NOMO-1 treated with DMSO at 0.1 percent for 48 hours (cell line): ENCODE data around the gene PRSS36.
"Not testable (repeated sequence)": the region's sequence is repeated elsewhere in the genome, so short reads cannot be mapped to it uniquely, and the experiment has no call there.

Experiments
- DNase-seq: peaks from one replicate; lab custom pipeline; 2025; ENCODE audit not compliant: unreplicated experiment; lab: John Stamatoyannopoulos, UW

The PRSS36 gene

DNA sequence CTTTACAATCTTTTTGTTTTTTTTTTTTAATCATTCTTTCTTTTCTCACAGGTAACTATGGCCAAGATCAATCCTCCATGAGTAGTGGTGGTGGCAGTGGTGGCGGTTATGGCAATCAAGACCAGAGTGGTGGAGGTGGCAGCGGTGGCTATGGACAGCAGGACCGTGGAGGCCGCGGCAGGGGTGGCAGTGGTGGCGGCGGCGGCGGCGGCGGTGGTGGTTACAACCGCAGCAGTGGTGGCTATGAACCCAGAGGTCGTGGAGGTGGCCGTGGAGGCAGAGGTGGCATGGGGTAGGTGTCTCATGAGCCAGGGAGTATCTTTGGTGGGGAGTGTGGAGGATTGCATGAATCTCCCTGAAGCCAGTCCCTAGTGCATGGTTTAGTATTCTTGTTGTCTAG is 35.0 kb upstream of the PRSS36 start:
- DNase-seq, result no peak

DNA sequence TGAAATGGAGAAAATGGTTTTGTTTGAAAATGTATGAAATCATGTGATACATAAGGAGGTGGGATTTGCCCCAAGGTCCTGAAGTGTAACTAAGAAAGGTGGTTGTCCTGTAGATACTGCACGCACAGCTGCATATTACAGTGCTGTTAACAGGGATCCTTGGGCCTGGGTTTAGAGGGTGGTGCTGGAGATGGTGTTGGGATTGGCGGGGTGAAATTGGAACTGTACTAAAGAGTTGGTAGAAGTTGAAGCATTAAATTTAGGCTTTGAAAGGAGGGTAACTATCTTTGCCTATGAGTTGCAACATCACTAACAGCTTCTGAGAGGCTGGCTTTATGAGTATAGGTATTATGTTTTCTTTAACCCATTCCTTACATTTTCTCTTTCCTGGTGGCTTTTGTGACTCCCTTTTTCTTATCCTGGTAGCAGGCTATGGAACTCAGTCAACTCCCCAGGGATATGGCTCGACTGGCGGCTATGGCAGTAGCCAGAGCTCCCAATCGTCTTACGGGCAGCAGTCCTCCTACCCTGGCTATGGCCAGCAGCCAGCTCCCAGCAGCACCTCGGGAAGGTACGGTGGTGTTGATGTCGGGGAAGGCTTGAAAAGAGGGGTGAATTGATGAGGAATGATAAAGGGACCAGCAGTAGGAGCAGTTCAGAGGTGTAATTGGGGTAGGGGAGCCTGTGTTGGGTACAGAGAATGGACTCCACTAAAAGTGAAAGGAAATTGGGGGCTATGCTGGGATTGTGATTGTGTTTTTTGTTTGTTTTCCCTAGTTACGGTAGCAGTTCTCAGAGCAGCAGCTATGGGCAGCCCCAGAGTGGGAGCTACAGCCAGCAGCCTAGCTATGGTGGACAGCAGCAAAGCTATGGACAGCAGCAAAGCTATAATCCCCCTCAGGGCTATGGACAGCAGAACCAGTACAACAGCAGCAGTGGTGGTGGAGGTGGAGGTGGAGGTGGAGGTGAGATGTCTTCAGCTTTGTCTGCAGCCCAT is 33.9 kb upstream of the PRSS36 start:
- no peak for DNase-seq

GRCh38 chr16:31182391-31182790 is 32.5 kb upstream of the PRSS36 start:
- no peak for DNase-seq

DNA sequence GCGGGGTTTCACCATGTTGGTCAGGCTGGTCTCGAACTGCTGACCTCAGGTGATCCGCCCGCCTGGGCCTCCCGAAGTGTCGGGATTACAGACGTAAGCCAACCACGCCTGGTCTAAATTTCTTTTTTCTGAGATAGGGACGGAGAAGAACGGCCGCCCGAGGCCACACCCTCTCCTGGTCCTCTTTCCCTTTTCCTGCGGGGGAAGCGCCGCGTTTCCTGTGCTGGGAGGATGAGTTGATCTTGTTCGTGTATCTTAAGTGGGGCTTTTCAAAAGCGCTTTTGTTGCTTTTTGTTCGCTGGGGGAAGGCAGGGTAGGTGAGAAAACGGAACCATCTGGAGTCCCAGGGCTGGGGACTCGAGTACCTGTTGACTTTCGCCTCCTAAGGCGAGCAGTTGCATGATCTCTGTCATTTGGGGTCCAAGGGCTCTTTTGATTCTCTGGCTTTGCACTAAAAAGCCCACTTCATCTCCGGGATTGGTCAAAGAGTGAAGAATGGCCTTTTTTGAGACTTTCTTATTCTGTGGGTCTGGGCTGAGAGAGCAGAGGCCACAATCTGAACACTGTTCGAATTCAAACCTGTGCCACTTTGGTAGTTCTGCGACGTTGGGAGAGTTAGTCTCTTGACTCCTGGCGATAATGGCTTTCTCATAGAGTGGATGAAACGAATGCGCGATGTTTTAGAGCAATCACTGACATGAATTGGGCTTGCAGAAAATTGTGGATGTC is 31.4 kb upstream of the PRSS36 start:
- no peak for DNase-seq

- DNase-seq, result peak; percentile 80
Observed at GRCh38 chr16:31179747-31180459, 30.0 kb upstream of the PRSS36 start, which contains the start of gene FUS. TSS of gene FUS (plus strand) at chr16:31180139. CDS start at chr16:31180215, 76 bp downstream.

- no peak for DNase-seq
Observed at GRCh38 chr16:31179219-31179746, 29.4 kb upstream of the PRSS36 start.

GRCh38 chr16:31177136-31177535 is 27.3 kb upstream of the PRSS36 start:
- no peak for DNase-seq

DNA sequence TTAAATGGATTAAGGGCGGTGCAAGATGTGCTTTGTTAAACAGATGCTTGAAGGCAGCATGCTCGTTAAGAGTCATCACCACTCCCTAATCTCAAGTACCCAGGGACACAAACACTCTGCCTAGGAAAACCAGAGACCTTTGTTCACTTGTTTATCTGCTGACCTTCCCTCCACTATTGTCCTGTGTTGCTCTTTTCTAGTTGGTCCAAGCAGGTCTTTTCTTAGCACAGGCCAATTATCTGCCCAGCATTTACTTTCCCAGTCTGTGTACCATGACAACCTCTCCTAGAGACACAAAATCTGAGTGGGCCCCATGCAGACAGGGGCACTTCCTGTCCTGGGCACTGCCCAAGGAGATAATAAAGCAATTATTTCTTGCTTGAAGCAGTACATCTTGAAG is 20.2 kb upstream of the PRSS36 start:
- not testable (repeated sequence) for DNase-seq

DNA sequence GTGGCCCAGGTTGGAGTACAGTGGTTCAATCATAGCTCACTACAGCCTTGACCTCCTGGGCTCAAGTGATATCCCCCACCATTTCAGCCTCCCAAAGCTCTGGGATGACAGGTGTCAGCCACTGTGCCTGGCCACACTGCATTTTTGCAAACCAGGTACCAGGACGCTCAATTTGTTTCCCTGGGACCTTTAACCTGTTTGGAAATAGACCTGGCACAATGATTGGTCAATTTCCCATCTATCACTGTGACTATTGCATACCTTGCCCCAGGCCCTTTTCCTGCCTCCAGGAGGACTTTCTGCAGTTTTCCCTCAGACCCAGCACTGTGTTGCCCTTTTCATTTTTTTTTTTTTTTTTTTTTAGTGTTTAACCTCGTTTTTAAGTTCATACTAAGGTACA is 19.0 kb upstream of the PRSS36 start:
- DNase-seq, result no peak

GRCh38 chr16:31167315-31167714 is 17.4 kb upstream of the PRSS36 start:
- no peak for DNase-seq

DNA sequence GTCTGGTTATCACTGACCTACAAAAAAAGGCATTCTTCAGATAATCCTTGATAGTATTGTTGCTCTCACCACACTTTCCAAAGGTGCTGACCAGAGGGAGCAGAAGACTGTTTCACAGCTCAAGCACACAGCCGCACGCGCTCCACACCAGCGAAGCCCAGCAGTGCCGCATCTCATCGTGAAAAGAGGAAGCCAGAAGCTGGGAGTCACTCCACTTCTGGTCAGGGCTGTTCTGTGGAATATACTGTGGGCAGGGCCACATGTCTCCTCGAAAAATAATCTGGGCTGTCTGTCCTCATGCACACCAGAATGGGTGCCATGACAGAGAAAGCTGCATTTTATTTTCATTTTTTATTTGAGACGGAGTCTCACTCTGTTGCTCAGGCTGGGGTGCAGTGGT is 7.3 kb upstream of the PRSS36 start:
- peak; percentile 73 for DNase-seq

GRCh38 chr16:31150976-31151375 is 1.1 kb upstream of the PRSS36 start:
- DNase-seq, result peak; percentile 39

GRCh38 chr16:31149332-31149731 is 534 bp downstream of the PRSS36 start:
- DNase-seq, result no peak

GRCh38 chr16:31148896-31149295 is 970 bp downstream of the PRSS36 start:
- no peak for DNase-seq

- DNase-seq, result no peak
Observed at GRCh38 chr16:31148281-31148728, 1.6 kb downstream of the PRSS36 start.

DNA sequence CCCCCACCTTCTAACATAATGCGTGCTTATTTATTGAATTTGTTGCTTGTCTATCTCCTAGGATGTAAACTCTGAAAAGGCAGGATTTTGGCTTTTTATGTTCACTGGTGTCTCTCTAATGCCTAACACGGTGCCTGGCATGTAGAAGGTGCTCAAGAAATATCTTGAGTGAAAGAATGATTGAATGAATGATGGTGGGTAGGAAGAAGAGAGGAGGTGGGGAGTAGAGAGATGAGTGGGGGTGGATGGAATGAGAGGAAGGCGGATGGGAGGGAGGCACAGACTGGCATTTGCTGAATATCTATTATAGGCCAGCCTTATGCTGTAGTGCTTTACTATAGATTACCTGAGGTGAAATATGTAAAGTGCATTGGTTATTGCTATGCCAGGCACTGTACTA is 2.3 kb downstream of the PRSS36 start:
- no peak for DNase-seq

- no peak for DNase-seq
Observed at GRCh38 chr16:31145398-31145990, 4.4 kb downstream of the PRSS36 start.

GRCh38 chr16:31144418-31144817 is 5.4 kb downstream of the PRSS36 start:
- not testable (repeated sequence) for DNase-seq

- no peak for DNase-seq
Observed at GRCh38 chr16:31143694-31144148, 6.1 kb downstream of the PRSS36 start.

- DNase-seq, result no peak
Observed at GRCh38 chr16:31143011-31143693, 6.7 kb downstream of the PRSS36 start.
